Fibroblast of the aortic adventitia (primary cell): Measurements from ENCODE around the gene CKAP5. TPM values are rescaled to one million over a fixed set of nuclear protein-coding genes. Genes with fewer than 3 reads are reported as not detected.

ENCODE experiments used
- DNase-seq: peaks from one replicate; pipeline ENCODE4 v3.0.0-alpha.2; 2010; ENCODE audit warnings: low read depth
- H3K4me3 ChIP-seq: 2 replicates; pipeline ENCODE4 v1.5.1; 2011; ENCODE audit warnings: low read depth, mild to moderate bottlenecking, control low read depth, low read length, moderate library complexity
- CTCF ChIP-seq: IDR thresholded peaks from 2 replicates; pipeline ENCODE4 v1.5.1; 2011; ENCODE audit warnings: mild to moderate bottlenecking, low read length, control low read depth, inconsistent platforms; ENCODE audit not compliant: insufficient read depth
- total RNA-seq: library from RNA; depleted of rRNA; stranded (reverse); fragments of >200 nt; gene quantifications from 2 replicates; pipeline ENCODE4 v1.2.3, GENCODE V29; 2012; ENCODE audit warnings: low replicate concordance

CKAP5 gene
- total RNA-seq, 1 donor: 83.3 TPM

GRCh38 chr11:46726206-46726862 is 119.7 kb downstream of the CKAP5 start:
- H3K4me3 ChIP-seq: no peak overlapping the region
- no peak for DNase-seq
- no peak for TF ChIP-seq CTCF

- no peak for DNase-seq
- no peak overlapping the region for H3K4me3 ChIP-seq
- no peak for TF ChIP-seq CTCF
Measured at GRCh38 chr11:46725338-46726205, 120.5 kb downstream of the CKAP5 start.

GRCh38 chr11:46724088-46724487 is 122.0 kb downstream of the CKAP5 start:
- H3K4me3 ChIP-seq: no peak overlapping the region
- TF ChIP-seq CTCF: no peak
- DNase-seq: peak; percentile 16

- TF ChIP-seq CTCF: no peak
- H3K4me3 ChIP-seq: no peak overlapping the region
- no peak for DNase-seq
Measured at GRCh38 chr11:46723359-46723680, 122.8 kb downstream of the CKAP5 start.

- no peak overlapping the region for H3K4me3 ChIP-seq
- no peak for DNase-seq
- no peak for TF ChIP-seq CTCF
Measured at GRCh38 chr11:46722566-46723358, 123.3 kb downstream of the CKAP5 start.

GRCh38 chr11:46721286-46721685 is 124.8 kb downstream of the CKAP5 start:
- no peak for DNase-seq
- no peak overlapping the region for H3K4me3 ChIP-seq
- no peak for TF ChIP-seq CTCF
